Heart left ventricle (tissue), 13 donors: ENCODE data around the gene MYL1.

ENCODE experiments used
- CTCF ChIP-seq, 12 donors: fragments of 200-600 bp; sonication (generic) in 4 of 12; IDR thresholded peaks; one replicate each; pipeline versions ENCODE4 v1.5.0 to v1.8.0; 2018 to 2022; ENCODE audit warnings: antibody characterized with exemption in 12 of 12, mild to moderate bottlenecking in 5 of 12
- POLR2A ChIP-seq, 2 donors: fragments of 450-650 bp; IDR thresholded peaks; one replicate each; pipeline ENCODE4 v1.6.1; 2017; ENCODE audit warnings: antibody characterized with exemption in 2 of 2, mild to moderate bottlenecking in 2 of 2, moderate library complexity in 2 of 2
- donor health status: ischemic (EF 13 %, LVEDD 7.1; RV severe dilation, severe dysfunction).
- donor health status: DM: no; HTN: yes; CAD: no.
- donor health status: DM: no; HTN: no; CAD: no.
- donor health status: ischemic (EF 25% LVEDD 6.9; RV normal size, moderate dysfunction).
- donor health status: ischemic (EF 25% LVEDD 5.7; RV mildly dilated, moderate dysfunction).
- donor health status: ischemic (EF 35%, LVEDD 5.7; RV mildly dilated, moderate dysfunction).
- donor health status: nonischemic (EF 11% LVEDD 7.7; RV severe dilation, severe dysfunction).
- donor health status: DM: yes; HTN: yes; CAD: no.
- donor health status: PGD.
- donor health status: ischemic (EF 29% LVEDD 5.4; RV normal size, mild dysfunction).
- donor health status: nonischemic (EF 23%, LVEDD 6.1; RV moderate dilation, normal function).

GRCh38 chr2:210262036-210262435 is 52.9 kb downstream of the MYL1 start:
- TF ChIP-seq POLR2A (IDR thresholded peaks at IDR 0.05) (no peak), CTCF (IDR thresholded peaks at IDR 0.05) (no peak)
